ENCODE measurements around the gene TUBGCP2.

The TUBGCP2 gene

DNA sequence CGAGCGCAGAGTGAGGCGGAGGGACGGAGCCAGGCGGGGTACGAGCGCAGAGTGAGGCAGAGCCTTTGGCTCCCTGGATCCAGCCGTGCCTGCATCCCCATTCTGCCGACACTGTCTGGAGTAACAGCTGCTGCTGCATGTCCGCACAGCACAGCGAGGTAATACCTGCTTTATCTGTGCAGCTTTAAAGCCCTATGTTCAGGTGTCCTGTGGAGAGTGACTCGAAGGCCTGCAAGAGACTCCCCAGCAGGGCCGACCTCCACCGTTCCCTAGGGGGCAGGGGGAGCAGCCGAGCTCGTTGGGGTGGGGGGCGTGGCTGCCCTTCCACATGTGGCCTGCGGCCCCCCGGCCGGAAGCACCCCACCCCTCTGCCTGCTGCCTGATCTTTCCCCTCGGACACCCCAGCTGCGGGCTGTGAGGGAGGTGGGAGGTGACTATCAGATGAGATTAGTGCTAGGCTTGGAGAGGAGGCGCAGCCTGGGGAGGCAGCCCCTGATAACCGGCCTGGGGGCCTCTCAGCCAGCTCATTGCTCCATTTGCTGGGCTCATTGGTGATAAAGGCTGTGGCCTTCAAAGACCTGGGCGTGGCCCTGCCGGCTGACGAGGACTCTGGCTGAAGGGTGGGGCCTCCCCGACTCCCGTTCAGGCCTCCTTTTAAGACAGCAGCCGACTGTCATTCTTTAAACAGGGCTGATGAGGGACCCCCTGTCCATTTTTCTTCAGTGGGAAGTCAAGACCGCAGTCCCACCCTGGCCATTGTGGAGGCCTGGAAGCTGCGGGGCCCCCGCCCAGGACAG, 63.0 kb downstream of the TUBGCP2 start:
- Histone ChIP-seq H3K79me2 (ENCODE audit: insufficient read depth, low read length) (no peaks in the 10 kb centered on the region), H3K4me1 (ENCODE audit: insufficient read depth, low read length) (no peaks in the 10 kb centered on the region)

GRCh38 chr10:133243593-133243992, 65.1 kb downstream of the TUBGCP2 start:
- Histone ChIP-seq H3K4me1 (ENCODE audit: insufficient read depth, low read length) (no peaks in the 10 kb centered on the region), H3K9ac (ENCODE audit: low read depth, low read length) (no peak overlapping the region), H3K36me3 (ENCODE audit: insufficient read depth, low read length) (no peaks in the 10 kb centered on the region), H2AFZ (ENCODE audit: low read depth, low read length) (no peak overlapping the region), H3K4me3 (ENCODE audit: low read depth in 1 of 2, low read length in 2 of 2) (no peak overlapping the region), H3K4me2 (ENCODE audit: insufficient read depth, low read length) (no peak overlapping the region), H3K27ac (ENCODE audit: low read length) (no peak overlapping the region), H3K79me2 (ENCODE audit: insufficient read depth, low read length) (no peaks in the 10 kb centered on the region), H3K27me3 (ENCODE audit: insufficient read depth, low read length, poor library complexity) (no peaks in the 10 kb centered on the region), H4K20me1 (ENCODE audit: insufficient read depth, low read length) (0 out of 2 replicates have a peak, but pooled peaks cover 3% of the 10 kb centered on the region), H3K9me3 (ENCODE audit: insufficient read depth, low read length, severe bottlenecking) (no peaks in the 10 kb centered on the region)
- TF ChIP-seq, protein P1, sequence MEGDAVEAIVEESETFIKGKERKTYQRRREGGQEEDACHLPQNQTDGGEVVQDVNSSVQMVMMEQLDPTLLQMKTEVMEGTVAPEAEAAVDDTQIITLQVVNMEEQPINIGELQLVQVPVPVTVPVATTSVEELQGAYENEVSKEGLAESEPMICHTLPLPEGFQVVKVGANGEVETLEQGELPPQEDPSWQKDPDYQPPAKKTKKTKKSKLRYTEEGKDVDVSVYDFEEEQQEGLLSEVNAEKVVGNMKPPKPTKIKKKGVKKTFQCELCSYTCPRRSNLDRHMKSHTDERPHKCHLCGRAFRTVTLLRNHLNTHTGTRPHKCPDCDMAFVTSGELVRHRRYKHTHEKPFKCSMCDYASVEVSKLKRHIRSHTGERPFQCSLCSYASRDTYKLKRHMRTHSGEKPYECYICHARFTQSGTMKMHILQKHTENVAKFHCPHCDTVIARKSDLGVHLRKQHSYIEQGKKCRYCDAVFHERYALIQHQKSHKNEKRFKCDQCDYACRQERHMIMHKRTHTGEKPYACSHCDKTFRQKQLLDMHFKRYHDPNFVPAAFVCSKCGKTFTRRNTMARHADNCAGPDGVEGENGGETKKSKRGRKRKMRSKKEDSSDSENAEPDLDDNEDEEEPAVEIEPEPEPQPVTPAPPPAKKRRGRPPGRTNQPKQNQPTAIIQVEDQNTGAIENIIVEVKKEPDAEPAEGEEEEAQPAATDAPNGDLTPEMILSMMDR (IDR thresholded peaks at IDR 0.05; ENCODE audit: borderline replicate concordance, extremely low read depth, low read length, poor library complexity, severe bottlenecking) = no peak
- no peak for TF ChIP-seq EZH2 (IDR thresholded peaks at IDR 0.05; ENCODE audit: borderline replicate concordance, low read depth, low read length, severe bottlenecking)
- ATAC-seq (ENCODE audit: insufficient read depth, low read depth) = no peak
- no peak for DNase-seq

More for the DNA sequence above, 63.0 kb downstream of the TUBGCP2 start:
- Histone ChIP-seq H3K4me2 (ENCODE audit: insufficient read depth, low read length) (no peak overlapping the region), H4K20me1 (ENCODE audit: insufficient read depth, low read length) (0 out of 2 replicates have a peak, but pooled peaks cover 3% of the 10 kb centered on the region), H3K27ac (ENCODE audit: low read length) (no peak overlapping the region), H3K9me3 (ENCODE audit: insufficient read depth, low read length, severe bottlenecking) (no peaks in the 10 kb centered on the region), H3K36me3 (ENCODE audit: insufficient read depth, low read length) (no peaks in the 10 kb centered on the region), H2AFZ (ENCODE audit: low read depth, low read length) (no peak overlapping the region), H3K9ac (ENCODE audit: low read depth, low read length) (no peak overlapping the region), H3K27me3 (ENCODE audit: insufficient read depth, low read length, poor library complexity) (no peaks in the 10 kb centered on the region), H3K4me3 (ENCODE audit: low read depth in 1 of 2, low read length in 2 of 2) (no peak overlapping the region)
- TF ChIP-seq, protein P1 (IDR thresholded peaks at IDR 0.05; ENCODE audit: borderline replicate concordance, extremely low read depth, low read length, poor library complexity, severe bottlenecking) = no peak
- no peak for TF ChIP-seq EZH2 (IDR thresholded peaks at IDR 0.05; ENCODE audit: borderline replicate concordance, low read depth, low read length, severe bottlenecking)
- no peak for DNase-seq
- no peak for ATAC-seq (ENCODE audit: insufficient read depth, low read depth)

- DNase-seq = no peak
- no peak for ATAC-seq (ENCODE audit: insufficient read depth, low read depth)
- H3K4me1 ChIP-seq (ENCODE audit: insufficient read depth, low read length) = no peaks in the 10 kb centered on the region
- no peak overlapping the region for H3K4me2 ChIP-seq (ENCODE audit: insufficient read depth, low read length)
- no peaks in the 10 kb centered on the region for H3K27me3 ChIP-seq (ENCODE audit: insufficient read depth, low read length, poor library complexity)
- H3K9me3 ChIP-seq (ENCODE audit: insufficient read depth, low read length, severe bottlenecking) = no peaks in the 10 kb centered on the region
- H4K20me1 ChIP-seq (ENCODE audit: insufficient read depth, low read length) = 0 out of 2 replicates have a peak, but pooled peaks cover 3% of the 10 kb centered on the region
- TF ChIP-seq, protein P1 (IDR thresholded peaks at IDR 0.05; ENCODE audit: borderline replicate concordance, extremely low read depth, low read length, poor library complexity, severe bottlenecking) = no peak
- no peak overlapping the region for H3K4me3 ChIP-seq (ENCODE audit: low read depth in 1 of 2, low read length in 2 of 2)
- no peaks in the 10 kb centered on the region for H3K36me3 ChIP-seq (ENCODE audit: insufficient read depth, low read length)
- no peak overlapping the region for H3K9ac ChIP-seq (ENCODE audit: low read depth, low read length)
- no peak overlapping the region for H2AFZ ChIP-seq (ENCODE audit: low read depth, low read length)
- no peaks in the 10 kb centered on the region for H3K79me2 ChIP-seq (ENCODE audit: insufficient read depth, low read length)
- no peak overlapping the region for H3K27ac ChIP-seq (ENCODE audit: low read length)
These were observed 65.9 kb downstream of the TUBGCP2 start for GRCh38 chr10:133242611-133243356.
